Measurements from ENCODE around the gene DOLPP1. TPM values are rescaled to one million over a fixed set of nuclear protein-coding genes. Genes with fewer than 3 reads are reported as not detected.

The DOLPP1 gene
- polyA plus RNA-seq, 3 donors: 5.4 to 6.6 (median 5.9) TPM

DNA sequence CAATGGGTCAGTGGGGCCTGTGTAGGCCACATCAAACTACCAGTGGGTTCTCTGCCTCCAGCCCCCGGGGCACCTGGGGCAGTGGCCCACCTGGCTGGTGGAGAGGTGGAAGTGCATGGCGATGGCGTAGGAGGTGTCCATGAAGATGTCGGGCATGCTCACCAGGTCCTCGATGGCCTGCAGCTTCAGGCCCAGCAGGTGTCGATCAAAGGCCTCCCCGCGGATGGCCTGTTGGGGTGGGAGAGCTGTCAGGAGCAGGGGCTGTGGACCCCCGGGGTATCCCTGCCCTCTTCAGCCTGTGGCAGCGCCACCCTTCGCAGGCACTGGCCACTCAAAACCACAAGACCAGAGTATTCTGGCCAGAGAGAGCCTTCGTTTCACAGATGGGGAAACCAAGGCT is 15.0 kb downstream of the DOLPP1 start:
- WGBS (ENCODE audit: insufficient coverage): 98% methylated on average over 11 of the region's 12 CpGs
- TF ChIP-seq, protein P1, sequence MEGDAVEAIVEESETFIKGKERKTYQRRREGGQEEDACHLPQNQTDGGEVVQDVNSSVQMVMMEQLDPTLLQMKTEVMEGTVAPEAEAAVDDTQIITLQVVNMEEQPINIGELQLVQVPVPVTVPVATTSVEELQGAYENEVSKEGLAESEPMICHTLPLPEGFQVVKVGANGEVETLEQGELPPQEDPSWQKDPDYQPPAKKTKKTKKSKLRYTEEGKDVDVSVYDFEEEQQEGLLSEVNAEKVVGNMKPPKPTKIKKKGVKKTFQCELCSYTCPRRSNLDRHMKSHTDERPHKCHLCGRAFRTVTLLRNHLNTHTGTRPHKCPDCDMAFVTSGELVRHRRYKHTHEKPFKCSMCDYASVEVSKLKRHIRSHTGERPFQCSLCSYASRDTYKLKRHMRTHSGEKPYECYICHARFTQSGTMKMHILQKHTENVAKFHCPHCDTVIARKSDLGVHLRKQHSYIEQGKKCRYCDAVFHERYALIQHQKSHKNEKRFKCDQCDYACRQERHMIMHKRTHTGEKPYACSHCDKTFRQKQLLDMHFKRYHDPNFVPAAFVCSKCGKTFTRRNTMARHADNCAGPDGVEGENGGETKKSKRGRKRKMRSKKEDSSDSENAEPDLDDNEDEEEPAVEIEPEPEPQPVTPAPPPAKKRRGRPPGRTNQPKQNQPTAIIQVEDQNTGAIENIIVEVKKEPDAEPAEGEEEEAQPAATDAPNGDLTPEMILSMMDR (IDR thresholded peaks at IDR 0.05): no peak
- H4K20me1 ChIP-seq (ENCODE audit: insufficient read depth, low read length): no peaks in the 10 kb centered on the region
- Mint-ChIP-seq H3K27me3 (ENCODE audit: low read depth in 3 of 3) (no peaks in the 10 kb centered on the region), H3K4me1 (no peaks in the 10 kb centered on the region), H3K36me3 (peaks cover 19 to 35% of the 10 kb centered on the region in 2 donors), H3K27ac (peak overlapping the region in 1 of 7 donors; percentile 64), H3K4me3 (no peak overlapping the region), H3K9me3 (no peaks in the 10 kb centered on the region)
- intact Hi-C loops (cut with micrococcal nuclease): no loop called here
- no peak overlapping the region for H3K27ac ChIP-seq (ENCODE audit: low read depth in 1 of 2, low read length in 2 of 2)
- no peaks in the 10 kb centered on the region for H3K79me2 ChIP-seq (ENCODE audit: insufficient read depth, low read length)
- no peak overlapping the region for H3K9ac ChIP-seq (ENCODE audit: insufficient read depth, low read length, poor library complexity, severe bottlenecking)
- no peaks in the 10 kb centered on the region for H3K27me3 ChIP-seq (ENCODE audit: control insufficient read depth in 2 of 2, insufficient read depth in 2 of 2, low read length in 2 of 2)
- H3K4me2 ChIP-seq (replicated peaks; ENCODE audit: extremely low read depth, low read length, poor library complexity, severe bottlenecking): no peak overlapping the region
- no peaks in the 10 kb centered on the region for H3K9me3 ChIP-seq (replicated peaks in 1 of 2; ENCODE audit: control insufficient read depth in 1 of 2, insufficient read depth in 1 of 2, low read length in 2 of 2)
- H3K4me1 ChIP-seq (ENCODE audit: control insufficient read depth in 1 of 2, insufficient read depth in 2 of 2, low read length in 2 of 2): no peaks in the 10 kb centered on the region
- DNase-seq: no peak
- H3K36me3 ChIP-seq (replicated peaks in 1 of 2; ENCODE audit: control insufficient read depth in 1 of 2, insufficient read depth in 2 of 2, low read length in 2 of 2): peaks cover 21 to 38% of the 10 kb centered on the region in 2 donors
- H3K4me3 ChIP-seq (replicated peaks in 1 of 3; ENCODE audit: low read depth in 2 of 3, low read length in 3 of 3): no peak overlapping the region
- no peak overlapping the region for H2AFZ ChIP-seq (ENCODE audit: insufficient read depth, low read depth, low read length, poor library complexity, severe bottlenecking)

DNA sequence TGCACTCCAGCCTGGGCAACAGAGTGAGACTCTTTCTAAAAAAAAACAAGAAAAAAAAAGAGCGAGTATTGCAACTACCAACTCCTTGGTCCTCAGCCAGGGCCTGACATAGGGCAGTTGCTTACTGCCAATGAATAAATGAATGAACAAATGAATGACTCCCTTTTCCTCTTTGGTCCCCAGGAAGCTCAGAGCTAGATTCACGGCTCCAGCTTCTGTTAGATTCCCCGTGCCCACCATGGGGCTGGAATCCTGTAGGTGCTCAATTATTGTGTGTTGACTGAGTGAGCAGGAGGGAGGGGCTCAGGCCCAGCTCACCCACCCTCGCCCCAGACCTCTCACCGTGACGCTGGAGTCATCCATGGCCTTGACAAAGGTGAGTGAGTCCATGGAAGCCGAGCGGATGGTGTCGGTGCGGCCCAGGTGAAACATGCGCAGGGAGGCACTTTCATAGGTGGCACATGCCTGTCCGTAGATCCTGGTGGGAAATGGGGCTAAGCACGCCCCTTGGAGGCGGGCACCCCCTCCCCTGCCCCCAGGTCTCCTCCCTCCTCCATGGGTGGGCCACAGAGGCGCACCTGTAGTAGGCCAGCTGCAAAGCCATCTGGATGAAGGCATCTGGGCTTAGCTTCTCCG is 16.9 kb downstream of the DOLPP1 start:
- H3K9me3 ChIP-seq (replicated peaks in 1 of 2; ENCODE audit: control insufficient read depth in 1 of 2, insufficient read depth in 1 of 2, low read length in 2 of 2): no peaks in the 10 kb centered on the region
- WGBS (ENCODE audit: insufficient coverage): 97% methylated on average over 7 of the region's 16 CpGs
- H3K79me2 ChIP-seq (ENCODE audit: insufficient read depth, low read length): no peaks in the 10 kb centered on the region
- H3K4me3 ChIP-seq (replicated peaks in 1 of 3; ENCODE audit: low read depth in 2 of 3, low read length in 3 of 3): no peak overlapping the region
- H4K20me1 ChIP-seq (ENCODE audit: insufficient read depth, low read length): no peaks in the 10 kb centered on the region
- no peak overlapping the region for H2AFZ ChIP-seq (ENCODE audit: insufficient read depth, low read depth, low read length, poor library complexity, severe bottlenecking)
- no peak overlapping the region for H3K9ac ChIP-seq (ENCODE audit: insufficient read depth, low read length, poor library complexity, severe bottlenecking)
- no peak overlapping the region for H3K4me2 ChIP-seq (replicated peaks; ENCODE audit: extremely low read depth, low read length, poor library complexity, severe bottlenecking)
- no peak overlapping the region for H3K4me3 Mint-ChIP-seq
- peaks cover 21 to 46% of the 10 kb centered on the region in 2 donors for H3K36me3 ChIP-seq (replicated peaks in 1 of 2; ENCODE audit: control insufficient read depth in 1 of 2, insufficient read depth in 2 of 2, low read length in 2 of 2)
- TF ChIP-seq, protein P1 (IDR thresholded peaks at IDR 0.05): no peak
- intact Hi-C loops (cut with micrococcal nuclease): no loop called here
- H3K27me3 ChIP-seq (ENCODE audit: control insufficient read depth in 2 of 2, insufficient read depth in 2 of 2, low read length in 2 of 2): no peaks in the 10 kb centered on the region
- H3K27ac Mint-ChIP-seq: peak overlapping the region in 1 of 7 donors; percentile 13
- no peak overlapping the region for H3K27ac ChIP-seq (ENCODE audit: low read depth in 1 of 2, low read length in 2 of 2)
- H3K9me3 Mint-ChIP-seq: no peaks in the 10 kb centered on the region
- no peaks in the 10 kb centered on the region for H3K4me1 ChIP-seq (ENCODE audit: control insufficient read depth in 1 of 2, insufficient read depth in 2 of 2, low read length in 2 of 2)
- no peak for DNase-seq
- H3K36me3 Mint-ChIP-seq: peaks cover 27 to 38% of the 10 kb centered on the region in 2 donors
- peaks cover 0 to 1% (median 0%) of the 10 kb centered on the region in 3 donors for H3K27me3 Mint-ChIP-seq (ENCODE audit: low read depth in 3 of 3)
- H3K4me1 Mint-ChIP-seq: no peaks in the 10 kb centered on the region
